GM12892 (cell line): ENCODE results near the gene FXYD6.

Experiments used
- POLR2A ChIP-seq: IDR thresholded peaks from 2 replicates; pipeline ENCODE4 v1.6.1; 2011; ENCODE audit warnings: low read depth, low read length, control low read depth
- POLR2AphosphoS5 ChIP-seq: IDR thresholded peaks from 2 replicates; pipeline ENCODE4 v1.6.1; 2011; ENCODE audit warnings: low read depth, low read length, control low read depth

DNA sequence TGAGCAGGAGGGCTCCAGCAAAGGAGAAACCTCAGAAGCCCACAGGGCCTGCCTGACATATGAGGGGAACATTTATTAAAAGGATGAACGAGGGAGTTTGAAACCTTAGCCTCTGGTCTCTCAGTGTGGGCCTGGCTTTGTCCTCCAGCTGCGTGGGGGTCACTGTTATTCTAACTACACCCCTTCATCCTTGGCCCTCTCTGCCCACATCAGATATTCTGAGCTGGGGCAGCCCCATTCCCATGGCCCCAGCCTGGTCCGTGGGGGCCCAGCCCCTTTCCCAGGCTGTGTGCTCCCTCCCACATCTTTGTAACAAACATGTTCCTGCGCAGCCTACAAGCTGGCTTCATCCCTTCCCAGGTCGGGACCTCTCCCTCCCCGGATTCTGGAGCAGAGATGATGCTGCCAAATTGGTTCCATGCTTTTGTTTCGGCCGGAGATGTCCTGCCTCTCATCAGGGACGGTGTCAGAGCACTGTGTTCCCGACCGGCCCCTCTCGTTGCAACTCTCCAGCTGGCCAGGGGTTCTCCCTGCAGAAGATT, 4.0 kb downstream of the FXYD6 start:
- TF ChIP-seq POLR2A (no peak), POLR2AphosphoS5 (no peak)
